ENCODE measurements around the gene KIF19. TPM values are rescaled to one million over a fixed set of nuclear protein-coding genes. Genes with fewer than 3 reads are reported as not detected.

The KIF19 gene
- total RNA-seq, 1 donor from 2014 or later, result not detected

DNA sequence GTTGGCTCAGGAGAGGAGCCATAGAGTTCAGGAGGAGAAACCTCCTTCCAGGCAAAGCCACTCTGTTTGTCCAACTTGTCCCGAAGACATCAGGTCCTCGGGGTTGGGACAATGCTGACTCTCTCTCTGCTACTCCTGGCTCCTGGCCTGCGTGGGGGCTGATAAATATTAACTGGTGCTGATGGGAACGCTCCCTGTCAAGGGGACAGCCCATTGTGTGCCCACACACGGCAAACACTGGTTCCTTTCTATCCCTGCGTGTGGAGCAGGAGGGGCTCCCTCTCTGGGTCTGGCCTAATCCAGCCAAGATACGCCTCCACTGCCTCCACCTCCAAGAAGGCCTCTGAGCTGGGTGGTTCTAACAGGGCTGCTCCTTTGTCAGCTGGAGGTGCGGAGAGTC is 4.4 kb downstream of the KIF19 start:
- H3K36me3 Mint-ChIP-seq, result no peaks in the 10 kb centered on the region
- TF ChIP-seq, protein P1, sequence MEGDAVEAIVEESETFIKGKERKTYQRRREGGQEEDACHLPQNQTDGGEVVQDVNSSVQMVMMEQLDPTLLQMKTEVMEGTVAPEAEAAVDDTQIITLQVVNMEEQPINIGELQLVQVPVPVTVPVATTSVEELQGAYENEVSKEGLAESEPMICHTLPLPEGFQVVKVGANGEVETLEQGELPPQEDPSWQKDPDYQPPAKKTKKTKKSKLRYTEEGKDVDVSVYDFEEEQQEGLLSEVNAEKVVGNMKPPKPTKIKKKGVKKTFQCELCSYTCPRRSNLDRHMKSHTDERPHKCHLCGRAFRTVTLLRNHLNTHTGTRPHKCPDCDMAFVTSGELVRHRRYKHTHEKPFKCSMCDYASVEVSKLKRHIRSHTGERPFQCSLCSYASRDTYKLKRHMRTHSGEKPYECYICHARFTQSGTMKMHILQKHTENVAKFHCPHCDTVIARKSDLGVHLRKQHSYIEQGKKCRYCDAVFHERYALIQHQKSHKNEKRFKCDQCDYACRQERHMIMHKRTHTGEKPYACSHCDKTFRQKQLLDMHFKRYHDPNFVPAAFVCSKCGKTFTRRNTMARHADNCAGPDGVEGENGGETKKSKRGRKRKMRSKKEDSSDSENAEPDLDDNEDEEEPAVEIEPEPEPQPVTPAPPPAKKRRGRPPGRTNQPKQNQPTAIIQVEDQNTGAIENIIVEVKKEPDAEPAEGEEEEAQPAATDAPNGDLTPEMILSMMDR (IDR thresholded peaks at IDR 0.05; ENCODE audit: unreplicated experiment), result no peak
- H3K4me3 Mint-ChIP-seq, result no peak overlapping the region
- H3K27ac Mint-ChIP-seq, result no peak overlapping the region
- DNase-seq (ENCODE audit: low spot score in 2 of 2, unreplicated experiment in 2 of 2), result no peak
- H3K9me3 Mint-ChIP-seq, result no peaks in the 10 kb centered on the region
- peaks cover 8% of the 10 kb centered on the region for H3K4me1 Mint-ChIP-seq
- H3K27me3 Mint-ChIP-seq (ENCODE audit: low read depth), result peaks cover 60% of the 10 kb centered on the region

DNA sequence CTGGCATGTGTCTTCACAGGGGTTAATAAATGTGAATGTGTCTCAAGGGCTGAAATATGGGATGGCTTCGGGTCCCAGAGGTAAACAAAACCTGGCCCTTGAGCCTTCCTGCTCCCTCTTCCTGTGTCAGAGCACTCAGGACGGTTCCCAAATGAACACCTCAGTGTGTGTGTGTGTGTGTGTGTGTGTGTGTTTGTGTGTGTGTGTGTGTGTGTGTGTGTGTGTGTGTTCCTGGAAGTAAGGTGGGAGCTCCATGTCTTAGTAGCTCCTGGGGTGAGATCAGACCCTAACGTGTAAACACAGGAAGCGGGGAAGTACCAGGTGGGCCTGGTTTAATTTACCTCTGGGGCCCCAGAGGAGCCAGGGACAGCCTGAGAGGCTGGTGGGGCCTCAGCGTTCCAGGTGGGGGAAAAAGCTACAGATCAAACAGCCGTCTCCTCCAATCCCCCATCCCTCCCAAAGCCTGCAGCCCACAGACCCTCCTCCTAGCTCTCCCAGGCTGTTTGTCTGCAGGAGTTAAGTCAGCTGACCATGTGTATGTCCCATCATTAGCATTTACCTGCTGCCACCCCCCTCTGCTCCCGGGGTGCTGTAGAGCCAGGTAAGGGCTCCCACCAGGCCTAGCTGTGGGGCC is 6.1 kb downstream of the KIF19 start:
- H3K36me3 Mint-ChIP-seq, result no peaks in the 10 kb centered on the region
- no peak overlapping the region for H3K4me3 Mint-ChIP-seq
- no peak overlapping the region for H3K27ac Mint-ChIP-seq
- H3K9me3 Mint-ChIP-seq, result no peaks in the 10 kb centered on the region
- DNase-seq (ENCODE audit: low spot score in 2 of 2, unreplicated experiment in 2 of 2), result no peak
- H3K4me1 Mint-ChIP-seq, result peaks cover 8% of the 10 kb centered on the region
- H3K27me3 Mint-ChIP-seq (ENCODE audit: low read depth), result peaks cover 54% of the 10 kb centered on the region
- TF ChIP-seq, protein P1 (IDR thresholded peaks at IDR 0.05; ENCODE audit: unreplicated experiment), result no peak

DNA sequence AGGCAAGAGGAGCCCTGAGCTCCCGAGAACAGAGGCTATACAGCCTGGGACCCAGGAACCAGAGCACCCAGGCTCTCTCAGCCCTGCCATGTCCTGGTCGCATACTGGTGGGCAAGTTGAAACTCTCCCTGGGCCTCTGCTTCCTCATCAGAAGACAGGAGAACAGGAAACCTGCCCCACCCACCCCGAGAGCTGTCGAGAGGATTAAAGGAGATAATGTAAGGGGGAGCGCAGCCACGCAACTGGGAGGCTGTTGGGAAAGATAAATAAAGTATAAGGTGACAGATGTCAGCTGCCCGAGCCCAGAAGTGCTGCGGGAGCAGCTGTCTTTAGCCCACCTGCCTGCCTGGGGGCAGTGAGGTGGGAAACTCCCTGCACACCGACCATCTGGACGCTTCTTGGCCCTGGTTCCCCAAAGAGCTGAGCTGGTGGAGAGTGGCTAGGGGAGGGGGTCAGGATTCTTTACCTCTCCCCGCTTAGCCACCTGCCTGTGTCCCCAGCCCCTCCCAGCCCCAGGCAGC is 6.8 kb downstream of the KIF19 start:
- Mint-ChIP-seq H3K9me3 (no peaks in the 10 kb centered on the region), H3K4me3 (no peak overlapping the region), H3K27ac (no peak overlapping the region), H3K4me1 (peaks cover 8% of the 10 kb centered on the region), H3K27me3 (ENCODE audit: low read depth) (peaks cover 54% of the 10 kb centered on the region), H3K36me3 (no peaks in the 10 kb centered on the region)
- no peak for DNase-seq (ENCODE audit: low spot score in 2 of 2, unreplicated experiment in 2 of 2)
- TF ChIP-seq, protein P1 (IDR thresholded peaks at IDR 0.05; ENCODE audit: unreplicated experiment), result no peak

- Mint-ChIP-seq H3K9me3 (no peaks in the 10 kb centered on the region), H3K27me3 (ENCODE audit: low read depth) (peaks cover 53% of the 10 kb centered on the region), H3K4me3 (no peak overlapping the region), H3K36me3 (no peaks in the 10 kb centered on the region), H3K4me1 (peaks cover 8% of the 10 kb centered on the region), H3K27ac (no peak overlapping the region)
- no peak for DNase-seq (ENCODE audit: low spot score in 2 of 2, unreplicated experiment in 2 of 2)
- TF ChIP-seq, protein P1 (IDR thresholded peaks at IDR 0.05; ENCODE audit: unreplicated experiment), result no peak
These were observed 8.5 kb downstream of the KIF19 start for GRCh38 chr17:74334393-74335039.

DNA sequence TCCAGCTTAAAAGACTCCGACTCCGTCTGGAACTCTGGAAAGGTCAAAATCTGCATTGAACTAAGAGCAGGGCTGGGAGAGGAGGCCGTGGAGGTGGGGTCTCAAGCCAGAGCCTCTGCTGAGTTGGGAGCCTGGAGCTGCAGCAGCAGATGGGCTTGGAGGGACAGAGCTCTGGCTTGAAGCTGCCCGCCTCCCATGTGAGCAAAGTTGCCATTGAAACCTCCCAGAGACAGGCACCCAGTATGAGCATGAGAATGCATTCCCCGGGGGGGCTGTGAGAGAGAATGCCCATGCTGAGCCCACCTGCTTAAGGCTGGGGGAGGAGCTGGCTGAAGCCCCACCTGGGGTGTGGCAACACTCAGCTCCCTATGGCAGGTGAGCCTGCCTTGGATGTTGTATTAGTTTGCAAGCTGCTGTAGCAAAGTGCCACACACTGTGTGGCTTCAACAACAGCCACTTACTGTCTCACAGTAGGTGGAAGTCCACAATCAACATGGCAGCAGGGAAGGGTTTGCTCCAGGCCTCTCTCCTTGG is 9.6 kb downstream of the KIF19 start:
- H3K9me3 Mint-ChIP-seq, result no peaks in the 10 kb centered on the region
- peaks cover 8% of the 10 kb centered on the region for H3K4me1 Mint-ChIP-seq
- H3K27me3 Mint-ChIP-seq (ENCODE audit: low read depth), result peaks cover 48% of the 10 kb centered on the region
- no peak overlapping the region for H3K4me3 Mint-ChIP-seq
- no peaks in the 10 kb centered on the region for H3K36me3 Mint-ChIP-seq
- H3K27ac Mint-ChIP-seq, result no peak overlapping the region
- TF ChIP-seq, protein P1 (IDR thresholded peaks at IDR 0.05; ENCODE audit: unreplicated experiment), result no peak
- DNase-seq (ENCODE audit: low spot score in 2 of 2, unreplicated experiment in 2 of 2), result no peak
